NB4 (cell line): ENCODE measurements around the gene TGFBR3L.

Source experiments
- MAX ChIP-seq: IDR thresholded peaks from 2 replicates; pipeline ENCODE4 v1.6.1; 2011; ENCODE audit warnings: low read depth, low read length
- POLR2A ChIP-seq: IDR thresholded peaks from 2 replicates; pipeline ENCODE4 v1.6.1; 2011; ENCODE audit warnings: mild to moderate bottlenecking; ENCODE audit not compliant: insufficient read length; ENCODE audit errors: extremely low read depth
- TF ChIP-seq, protein P1 (sequence below): IDR thresholded peaks from one replicate; pipeline ENCODE4 v1.5.1; 2012; ENCODE audit warnings: low read depth, low read length

DNA sequence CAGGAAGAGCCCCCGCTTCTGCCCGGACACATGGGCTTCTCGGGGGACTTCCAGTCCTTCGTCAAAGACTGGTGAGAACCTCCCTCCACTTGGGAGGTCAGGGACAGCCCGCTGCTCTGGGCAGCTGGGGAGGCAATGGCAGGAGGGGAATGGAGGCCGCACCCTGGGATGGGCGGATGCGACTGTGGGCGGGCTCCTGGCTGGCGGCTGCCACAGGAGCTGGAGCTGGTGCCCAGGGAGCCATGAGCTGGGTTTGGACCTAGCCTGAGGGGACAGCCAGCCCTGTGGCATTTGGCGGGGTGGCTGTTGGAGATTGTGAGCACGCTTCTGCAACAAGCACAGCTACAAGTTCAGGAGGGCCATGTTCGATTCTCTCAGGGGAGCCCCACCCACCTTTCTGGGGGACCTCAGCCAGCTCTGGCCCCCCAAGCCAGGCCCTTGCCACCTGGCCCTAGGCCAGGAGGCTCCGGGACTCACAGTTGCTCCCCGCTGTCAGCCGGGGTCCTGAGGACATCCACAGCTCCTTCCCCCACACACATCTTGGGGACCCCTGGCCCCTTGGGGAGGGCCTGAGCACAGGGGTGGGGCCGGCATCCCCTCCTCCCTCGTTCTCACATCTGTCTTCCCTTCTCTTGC is 3.0 kb upstream of the TGFBR3L start:
- TF ChIP-seq, protein P1, sequence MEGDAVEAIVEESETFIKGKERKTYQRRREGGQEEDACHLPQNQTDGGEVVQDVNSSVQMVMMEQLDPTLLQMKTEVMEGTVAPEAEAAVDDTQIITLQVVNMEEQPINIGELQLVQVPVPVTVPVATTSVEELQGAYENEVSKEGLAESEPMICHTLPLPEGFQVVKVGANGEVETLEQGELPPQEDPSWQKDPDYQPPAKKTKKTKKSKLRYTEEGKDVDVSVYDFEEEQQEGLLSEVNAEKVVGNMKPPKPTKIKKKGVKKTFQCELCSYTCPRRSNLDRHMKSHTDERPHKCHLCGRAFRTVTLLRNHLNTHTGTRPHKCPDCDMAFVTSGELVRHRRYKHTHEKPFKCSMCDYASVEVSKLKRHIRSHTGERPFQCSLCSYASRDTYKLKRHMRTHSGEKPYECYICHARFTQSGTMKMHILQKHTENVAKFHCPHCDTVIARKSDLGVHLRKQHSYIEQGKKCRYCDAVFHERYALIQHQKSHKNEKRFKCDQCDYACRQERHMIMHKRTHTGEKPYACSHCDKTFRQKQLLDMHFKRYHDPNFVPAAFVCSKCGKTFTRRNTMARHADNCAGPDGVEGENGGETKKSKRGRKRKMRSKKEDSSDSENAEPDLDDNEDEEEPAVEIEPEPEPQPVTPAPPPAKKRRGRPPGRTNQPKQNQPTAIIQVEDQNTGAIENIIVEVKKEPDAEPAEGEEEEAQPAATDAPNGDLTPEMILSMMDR, result no peak
- TF ChIP-seq MAX (no peak), POLR2A (no peak)
